PC-3 (cell line): Measurements from ENCODE around the gene C5AR1.

Source experiments
- CTCF ChIP-seq: fragments of 300-600 bp; sonication (generic); conservative IDR thresholded peaks from 2 replicates; pipeline ENCODE4 v1.5.1; 2017; ENCODE audit warnings: antibody characterized with exemption, low read depth, mild to moderate bottlenecking, low read length
- EZH2phosphoT487 ChIP-seq: fragments of 300-600 bp; sonication (generic); IDR thresholded peaks from 2 replicates; pipeline ENCODE4 v1.6.1; 2018; ENCODE audit warnings: mild to moderate bottlenecking, antibody characterized with exemption, low read length, borderline replicate concordance

DNA sequence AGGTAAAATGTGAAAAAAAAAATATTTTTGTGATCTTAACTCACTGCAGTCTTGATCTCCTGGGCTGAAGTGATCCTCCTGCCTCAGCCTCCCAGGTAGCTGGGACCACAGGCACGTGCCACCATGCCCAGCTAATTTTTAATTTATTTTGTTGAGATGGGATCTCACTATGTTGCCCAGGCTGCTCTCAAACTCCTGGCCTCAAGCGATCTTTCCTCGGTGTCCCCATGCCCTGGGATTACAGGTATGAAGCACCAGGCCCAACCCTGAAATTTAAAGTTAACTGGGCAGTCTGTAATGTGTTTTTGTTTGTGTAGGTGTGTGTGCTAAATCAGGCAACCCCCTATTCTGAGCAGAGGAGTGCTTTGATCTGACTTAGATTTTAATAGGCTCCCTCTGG is 3.4 kb upstream of the C5AR1 start:
- TF ChIP-seq EZH2phosphoT487 (no peak), CTCF (no peak)
